Loucy (cell line): Measurements from ENCODE around the gene ROBO2.

Experiments
- H2AFZ ChIP-seq: fragments of 200-600 bp; sonication (generic); 2 replicates; pipeline ENCODE4 v1.6.0; 2016; ENCODE audit warnings: antibody characterized with exemption, mild to moderate bottlenecking, low read length, moderate library complexity
- H3F3A ChIP-seq: fragments of 200-600 bp; 2 replicates; pipeline ENCODE4 v1.6.0; 2016; ENCODE audit warnings: antibody characterized with exemption, low read depth, mild to moderate bottlenecking
- H3K27me3 ChIP-seq: fragments of 200-600 bp; sonication (generic); 2 replicates; pipeline ENCODE4 v1.6.1; 2014; ENCODE audit warnings: low read length, mild to moderate bottlenecking; ENCODE audit not compliant: insufficient read depth, poor library complexity, severe bottlenecking
- H3K36me3 ChIP-seq: fragments of 200-600 bp; sonication (generic); 2 replicates; pipeline ENCODE4 v1.6.1; 2016; ENCODE audit warnings: low read length; ENCODE audit not compliant: insufficient read depth
- H3K4me1 ChIP-seq: fragments of 200-600 bp; sonication (generic); 2 replicates; pipeline ENCODE4 v1.5.1; 2014; ENCODE audit warnings: low read length, mild to moderate bottlenecking; ENCODE audit not compliant: insufficient read depth, poor library complexity, severe bottlenecking
- H3K4me2 ChIP-seq: fragments of 200-600 bp; sonication (generic); 2 replicates; pipeline ENCODE4 v1.6.0; 2014; ENCODE audit warnings: antibody characterized with exemption, low read length, low read depth, mild to moderate bottlenecking; ENCODE audit not compliant: poor library complexity, severe bottlenecking
- H3K4me3 ChIP-seq: fragments of 200-600 bp; sonication (generic); 2 replicates; pipeline ENCODE4 v1.5.1; 2014; ENCODE audit warnings: low read length, mild to moderate bottlenecking, mixed read lengths; ENCODE audit not compliant: poor library complexity, severe bottlenecking
- H3K79me2 ChIP-seq: fragments of 200-600 bp; sonication (generic); 2 replicates; pipeline ENCODE4 v1.6.1; 2014; ENCODE audit warnings: low read length; ENCODE audit not compliant: insufficient read depth
- H3K9ac ChIP-seq: fragments of 200-600 bp; sonication (generic); 2 replicates; pipeline ENCODE4 v1.6.0; 2014; ENCODE audit warnings: mild to moderate bottlenecking, low read depth, low read length, moderate library complexity; ENCODE audit not compliant: poor library complexity, severe bottlenecking
- H3K9me2 ChIP-seq: fragments of 200-600 bp; sonication (generic); replicated peaks from 2 replicates; pipeline ENCODE4 v1.6.1; 2016; ENCODE audit warnings: low read depth, low read length, mixed read lengths
- H3K9me3 ChIP-seq: fragments of 200-600 bp; sonication (generic); 2 replicates; pipeline ENCODE4 v1.6.1; 2014; ENCODE audit warnings: mild to moderate bottlenecking, antibody characterized with exemption, low read length, low read depth; ENCODE audit not compliant: insufficient read depth
- H4K20me1 ChIP-seq: fragments of 200-600 bp; sonication (generic); 2 replicates; pipeline ENCODE4 v1.6.0; 2014; ENCODE audit warnings: antibody characterized with exemption, low read length, mild to moderate bottlenecking; ENCODE audit not compliant: insufficient read depth, poor library complexity, severe bottlenecking
- EZH2phosphoT487 ChIP-seq: fragments of 200-600 bp; IDR thresholded peaks from 2 replicates; pipeline ENCODE4 v1.6.1; 2018; ENCODE audit warnings: antibody characterized with exemption, mild to moderate bottlenecking, moderate library complexity, borderline replicate concordance
- TF ChIP-seq, protein P1 (sequence below): fragments of 200-600 bp; sonication (generic); conservative IDR thresholded peaks from 2 replicates; pipeline ENCODE4 v1.5.1; 2014; ENCODE audit warnings: mild to moderate bottlenecking, antibody characterized with exemption, low read length

Gene ROBO2

DNA sequence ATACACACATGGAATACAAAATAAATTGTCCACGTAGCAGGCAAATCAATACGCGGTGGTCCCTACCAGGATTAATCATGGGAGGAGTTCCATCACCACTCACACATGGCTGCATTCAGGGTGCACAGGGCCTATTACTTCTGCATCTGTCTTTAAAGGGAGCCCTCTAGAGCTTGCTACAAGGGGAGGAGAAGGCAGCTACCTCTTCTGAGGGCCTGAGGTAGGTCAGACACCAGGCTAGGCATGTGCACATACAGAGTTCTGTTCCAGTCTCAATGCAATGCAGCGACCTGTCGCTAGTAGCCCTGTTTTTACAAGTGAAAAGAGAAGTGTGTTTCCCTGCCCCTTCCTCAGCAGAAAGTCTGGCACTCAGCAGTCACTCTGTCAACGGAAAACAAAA is 102.7 kb downstream of the ROBO2 start:
- Histone ChIP-seq H3K4me1 (no peaks in the 10 kb centered on the region), H2AFZ (no peak overlapping the region)

DNA sequence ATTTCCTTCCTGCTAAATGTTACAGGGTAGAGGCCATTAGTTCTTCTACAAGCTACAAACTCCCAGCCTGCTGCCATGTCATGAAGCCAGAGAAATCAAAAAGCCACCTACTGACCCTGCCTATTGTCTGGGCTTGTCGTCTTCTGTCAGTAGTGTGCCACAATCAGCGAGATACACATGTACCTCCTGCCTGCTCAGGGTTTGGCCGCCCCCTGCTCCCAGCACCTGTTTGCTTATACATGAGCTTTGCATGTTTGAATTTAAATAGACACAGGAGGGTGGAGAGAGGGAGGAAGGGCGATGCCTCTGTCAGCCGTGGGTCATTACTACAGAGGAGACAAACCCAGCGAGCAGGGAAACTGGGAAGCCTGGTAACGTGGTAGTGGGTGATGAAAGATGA is 106.1 kb downstream of the ROBO2 start:
- Histone ChIP-seq H3K4me3 (no peak overlapping the region), H3K9me3 (no peaks in the 10 kb centered on the region), H3K36me3 (no peaks in the 10 kb centered on the region), H3K27me3 (no peaks in the 10 kb centered on the region), H3F3A (no peaks in the 10 kb centered on the region), H3K4me2 (no peak overlapping the region), H4K20me1 (no peaks in the 10 kb centered on the region), H3K4me1 (peaks cover 3% of the 10 kb centered on the region), H3K79me2 (no peaks in the 10 kb centered on the region), H2AFZ (no peak overlapping the region), H3K9ac (no peak overlapping the region), H3K9me2 (no peaks in the 10 kb centered on the region)
- TF ChIP-seq, protein P1, sequence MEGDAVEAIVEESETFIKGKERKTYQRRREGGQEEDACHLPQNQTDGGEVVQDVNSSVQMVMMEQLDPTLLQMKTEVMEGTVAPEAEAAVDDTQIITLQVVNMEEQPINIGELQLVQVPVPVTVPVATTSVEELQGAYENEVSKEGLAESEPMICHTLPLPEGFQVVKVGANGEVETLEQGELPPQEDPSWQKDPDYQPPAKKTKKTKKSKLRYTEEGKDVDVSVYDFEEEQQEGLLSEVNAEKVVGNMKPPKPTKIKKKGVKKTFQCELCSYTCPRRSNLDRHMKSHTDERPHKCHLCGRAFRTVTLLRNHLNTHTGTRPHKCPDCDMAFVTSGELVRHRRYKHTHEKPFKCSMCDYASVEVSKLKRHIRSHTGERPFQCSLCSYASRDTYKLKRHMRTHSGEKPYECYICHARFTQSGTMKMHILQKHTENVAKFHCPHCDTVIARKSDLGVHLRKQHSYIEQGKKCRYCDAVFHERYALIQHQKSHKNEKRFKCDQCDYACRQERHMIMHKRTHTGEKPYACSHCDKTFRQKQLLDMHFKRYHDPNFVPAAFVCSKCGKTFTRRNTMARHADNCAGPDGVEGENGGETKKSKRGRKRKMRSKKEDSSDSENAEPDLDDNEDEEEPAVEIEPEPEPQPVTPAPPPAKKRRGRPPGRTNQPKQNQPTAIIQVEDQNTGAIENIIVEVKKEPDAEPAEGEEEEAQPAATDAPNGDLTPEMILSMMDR, result no peak
- no peak for TF ChIP-seq EZH2phosphoT487

More for the DNA sequence above, 102.7 kb downstream of the ROBO2 start:
- no peak overlapping the region for H3K4me3 ChIP-seq
- H3K9me3 ChIP-seq, result no peaks in the 10 kb centered on the region
- H3F3A ChIP-seq, result no peaks in the 10 kb centered on the region
- H3K4me2 ChIP-seq, result no peak overlapping the region
- no peaks in the 10 kb centered on the region for H3K36me3 ChIP-seq
- H3K9ac ChIP-seq, result no peak overlapping the region
- TF ChIP-seq, protein P1, result no peak
- no peak for TF ChIP-seq EZH2phosphoT487
- H3K79me2 ChIP-seq, result no peaks in the 10 kb centered on the region
- no peaks in the 10 kb centered on the region for H3K9me2 ChIP-seq
- no peaks in the 10 kb centered on the region for H4K20me1 ChIP-seq
- no peaks in the 10 kb centered on the region for H3K27me3 ChIP-seq

DNA sequence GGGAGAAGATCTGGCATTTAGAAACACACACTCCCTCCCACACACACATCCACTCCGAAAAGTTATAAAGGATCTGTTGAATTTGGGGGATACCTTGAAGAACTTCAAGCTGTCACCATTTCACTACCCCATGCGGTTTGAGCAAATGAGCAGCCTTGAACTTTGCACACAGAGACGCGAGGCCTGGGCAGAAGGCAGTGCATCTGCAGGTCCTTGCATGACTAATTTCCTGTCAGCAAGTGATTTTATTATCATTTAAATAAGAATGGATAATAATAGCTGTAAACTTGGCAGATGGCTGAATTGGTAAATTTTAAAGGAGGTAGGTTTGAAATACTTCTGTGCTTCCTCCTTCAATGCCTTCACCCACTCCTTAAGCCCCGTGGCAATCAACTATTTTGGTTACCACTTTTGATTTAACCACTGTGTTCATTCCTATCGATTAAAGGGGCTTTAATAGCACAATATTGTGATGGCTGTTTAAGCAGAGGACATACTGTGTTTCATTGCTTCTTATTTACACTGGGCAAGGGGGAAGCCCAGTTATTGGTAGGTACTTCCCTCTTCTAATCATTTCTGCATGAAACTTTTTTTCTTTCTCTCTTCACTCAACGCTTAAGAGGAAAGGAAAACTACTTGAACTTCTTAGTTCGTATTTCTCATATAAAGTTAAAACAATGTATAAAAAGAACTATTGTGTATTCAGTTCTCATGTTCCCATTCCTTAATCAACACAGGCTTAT is 108.1 kb downstream of the ROBO2 start:
- Histone ChIP-seq H3K27me3 (no peaks in the 10 kb centered on the region), H3K9me3 (no peaks in the 10 kb centered on the region), H3K4me3 (no peak overlapping the region), H3K9me2 (no peaks in the 10 kb centered on the region), H3F3A (no peaks in the 10 kb centered on the region), H2AFZ (0 out of 2 replicates have a peak overlapping the region, but pooled peaks have one; percentile 1), H4K20me1 (no peaks in the 10 kb centered on the region), H3K79me2 (no peaks in the 10 kb centered on the region), H3K4me1 (peaks cover 3% of the 10 kb centered on the region), H3K36me3 (no peaks in the 10 kb centered on the region), H3K9ac (no peak overlapping the region), H3K4me2 (no peak overlapping the region)
- TF ChIP-seq, protein P1, result no peak
- no peak for TF ChIP-seq EZH2phosphoT487
